OCI-LY3 (cell line): Measurements from ENCODE around the gene DIAPH2.
A peak's percentile ranks its signal among the peaks of the same experiment; 100 is the strongest.

Experiments used
- H2AFZ ChIP-seq: fragments of 200-600, 300-600 bp; shearing (Covaris generic); 2 replicates; pipeline ENCODE4 v1.6.0; 2014; ENCODE audit warnings: antibody characterized with exemption, low read depth, low read length
- H3K27ac ChIP-seq: fragments of 200-600, 300-600 bp; sonication (generic); 2 replicates; pipeline ENCODE4 v1.5.1; 2014; ENCODE audit warnings: mild to moderate bottlenecking, low read length, moderate library complexity, mixed read lengths
- H3K27me3 ChIP-seq: fragments of 200-600, 300-600 bp; sonication (generic); 2 replicates; pipeline ENCODE4 v1.6.1; 2014; ENCODE audit warnings: low read depth, low read length, mixed read lengths
- H3K36me3 ChIP-seq: fragments of 200-600, 300-600 bp; sonication (generic); replicated peaks from 2 replicates; pipeline ENCODE3; 2014; ENCODE audit warnings: low read depth, low read length, mixed read lengths
- H3K4me1 ChIP-seq: fragments of 300-600, 200-600 bp; sonication (generic); 2 replicates; pipeline ENCODE4 v1.6.1; 2014; ENCODE audit warnings: low read length, mixed read lengths
- H3K4me2 ChIP-seq: fragments of 200-600, 300-600 bp; sonication (generic); 2 replicates; pipeline ENCODE4 v1.6.1; 2014; ENCODE audit warnings: low read length, mixed read lengths
- H3K4me3 ChIP-seq: fragments of 300-600, 200-600 bp; sonication (generic); 2 replicates; pipeline ENCODE4 v1.5.1; 2014; ENCODE audit warnings: antibody characterized with exemption, mild to moderate bottlenecking, low read length, moderate library complexity
- H3K79me2 ChIP-seq: fragments of 300-600, 200-600 bp; shearing (Covaris generic); 2 replicates; pipeline ENCODE4 v1.6.1; 2014; ENCODE audit warnings: mild to moderate bottlenecking, low read length, mixed read lengths
- H3K9ac ChIP-seq: fragments of 300-600, 200-600 bp; shearing (Covaris generic); 2 replicates; pipeline ENCODE4 v1.6.0; 2014; ENCODE audit warnings: mild to moderate bottlenecking, low read length, moderate library complexity
- H3K9me3 ChIP-seq: fragments of 200-600, 300-600 bp; shearing (Covaris generic); 2 replicates; pipeline ENCODE4 v1.6.1; 2014; ENCODE audit warnings: low read length, mixed read lengths; ENCODE audit not compliant: insufficient read depth
- H4K20me1 ChIP-seq: fragments of 200-600, 300-600 bp; sonication (generic); 2 replicates; pipeline ENCODE4 v1.6.1; 2016; ENCODE audit warnings: low read length, mixed read lengths; ENCODE audit not compliant: insufficient read depth
- CTCF ChIP-seq: fragments of 200-600, 300-600 bp; sonication (generic); IDR thresholded peaks from 2 replicates; pipeline ENCODE4 v1.5.1; 2014; ENCODE audit warnings: antibody characterized with exemption, low read length, low read depth
- EZH2phosphoT487 ChIP-seq: fragments of 200-600 bp; shearing (Covaris generic); IDR thresholded peaks from 2 replicates; pipeline ENCODE4 v1.6.1; 2018; ENCODE audit warnings: antibody characterized with exemption, mixed run types, low read depth

DIAPH2 gene

DNA sequence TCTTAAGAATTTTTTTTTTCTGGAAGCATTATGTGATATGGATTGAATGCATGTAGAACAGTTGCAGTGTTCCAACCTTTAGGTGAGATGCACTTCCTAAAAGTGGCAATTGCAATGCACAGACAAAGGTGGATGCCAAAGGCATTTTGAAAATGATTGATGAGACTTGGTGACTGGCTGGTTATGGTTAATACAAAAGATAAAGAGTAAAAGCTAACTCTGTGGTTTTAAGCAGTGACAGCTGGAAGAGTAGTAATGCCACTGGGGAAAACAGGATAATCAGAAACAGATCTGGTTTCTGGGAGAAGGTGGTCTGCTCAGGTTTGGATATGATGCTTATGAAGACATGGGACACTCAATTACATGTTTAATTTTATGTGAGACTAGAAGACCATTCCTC lies 544.7 kb downstream of the DIAPH2 start:
- Histone ChIP-seq H4K20me1 (no peaks in the 10 kb centered on the region), H3K79me2 (no peaks in the 10 kb centered on the region), H3K9ac (no peak overlapping the region), H3K27me3 (no peaks in the 10 kb centered on the region), H3K4me2 (no peak overlapping the region), H2AFZ (no peak overlapping the region), H3K36me3 (no peaks in the 10 kb centered on the region), H3K9me3 (no peaks in the 10 kb centered on the region), H3K4me1 (peaks cover 5% of the 10 kb centered on the region), H3K4me3 (no peak overlapping the region), H3K27ac (no peak overlapping the region)
- no peak for TF ChIP-seq CTCF

- Histone ChIP-seq H3K4me3 (no peak overlapping the region), H3K27ac (no peak overlapping the region), H3K79me2 (no peaks in the 10 kb centered on the region), H3K9ac (no peak overlapping the region), H4K20me1 (no peaks in the 10 kb centered on the region), H2AFZ (no peak overlapping the region), H3K4me1 (peaks cover 10% of the 10 kb centered on the region), H3K27me3 (no peaks in the 10 kb centered on the region), H3K9me3 (no peaks in the 10 kb centered on the region), H3K36me3 (no peaks in the 10 kb centered on the region), H3K4me2 (no peak overlapping the region)
- TF ChIP-seq CTCF (no peak), EZH2phosphoT487 (no peak)
Observed at GRCh38 chrX:97230948-97231347, 546.3 kb downstream of the DIAPH2 start.

GRCh38 chrX:97234471-97235081 lies 549.9 kb downstream of the DIAPH2 start:
- Histone ChIP-seq H4K20me1 (no peaks in the 10 kb centered on the region), H3K4me2 (peak overlapping the region; percentile 68), H3K27me3 (no peaks in the 10 kb centered on the region), H3K9me3 (no peaks in the 10 kb centered on the region), H2AFZ (no peak overlapping the region), H3K79me2 (no peaks in the 10 kb centered on the region), H3K36me3 (no peaks in the 10 kb centered on the region), H3K9ac (no peak overlapping the region; the same call in 1 of the 2 replicates), H3K4me3 (0 out of 2 replicates have a peak overlapping the region, but pooled peaks have one; percentile 8), H3K27ac (peak overlapping the region; percentile 47), H3K4me1 (peaks cover 10% of the 10 kb centered on the region)
- TF ChIP-seq CTCF (no peak), EZH2phosphoT487 (no peak)

- TF ChIP-seq CTCF: no peak
- no peak for TF ChIP-seq EZH2phosphoT487
- H3K4me2 ChIP-seq: no peak overlapping the region
- H3K27ac ChIP-seq: no peak overlapping the region
- no peaks in the 10 kb centered on the region for H3K9me3 ChIP-seq
- no peak overlapping the region for H3K4me3 ChIP-seq
- no peaks in the 10 kb centered on the region for H3K79me2 ChIP-seq
- no peaks in the 10 kb centered on the region for H3K27me3 ChIP-seq
- H2AFZ ChIP-seq: no peak overlapping the region
- H3K9ac ChIP-seq: no peak overlapping the region
- no peaks in the 10 kb centered on the region for H3K36me3 ChIP-seq
- H4K20me1 ChIP-seq: no peaks in the 10 kb centered on the region
- peaks cover 10% of the 10 kb centered on the region for H3K4me1 ChIP-seq
Observed at GRCh38 chrX:97238632-97239031, 554.0 kb downstream of the DIAPH2 start.
